OCI-M1 (cell line): Measurements from ENCODE around the gene NCOA5.
A peak's percentile ranks its signal among the peaks of the same experiment; 100 is the strongest.

Source experiments
- DNase-seq: peaks from one replicate; lab custom pipeline; 2025; lab: John Stamatoyannopoulos, UW

NCOA5 gene

GRCh38 chr20:46089417-46090388, at the start of gene NCOA5:
Gene NCOA5, minus strand, starts transcription at chr20:46089962. Its CDS starts 10,538 bp downstream, at chr20:46079424.
- DNase-seq = peak; percentile 97

DNA sequence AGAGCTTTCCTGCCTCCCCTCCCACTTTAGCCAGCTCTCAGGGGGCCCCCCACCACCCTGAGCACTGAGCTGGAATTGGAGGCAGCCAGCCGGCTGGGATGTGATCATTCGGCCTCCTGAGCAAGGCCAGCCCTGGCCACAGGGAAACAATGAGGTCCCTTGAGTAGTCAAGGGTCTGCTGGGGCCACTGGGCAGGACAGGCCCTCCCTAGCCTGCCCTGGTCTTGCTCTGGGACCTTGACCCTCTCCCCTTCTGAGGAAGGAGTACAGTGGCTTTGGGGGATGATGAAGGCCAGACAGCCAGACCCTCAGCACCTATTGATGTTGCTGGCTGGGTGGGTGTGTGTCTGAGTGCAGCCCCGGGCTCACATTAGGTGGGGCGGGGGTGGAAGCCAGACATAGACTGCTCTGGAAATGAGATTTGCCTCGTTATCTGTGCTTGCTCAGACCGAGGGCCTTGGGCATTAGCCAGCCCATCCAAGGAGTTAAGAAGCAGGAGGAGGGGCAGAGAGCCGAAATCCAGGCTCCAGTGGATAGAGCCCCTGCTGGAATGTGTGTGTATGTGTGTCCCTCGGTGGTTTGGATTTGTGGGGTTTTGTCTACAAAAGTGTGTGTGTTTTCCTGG, 49.6 kb upstream of the NCOA5 start:
- no peak for DNase-seq

DNA sequence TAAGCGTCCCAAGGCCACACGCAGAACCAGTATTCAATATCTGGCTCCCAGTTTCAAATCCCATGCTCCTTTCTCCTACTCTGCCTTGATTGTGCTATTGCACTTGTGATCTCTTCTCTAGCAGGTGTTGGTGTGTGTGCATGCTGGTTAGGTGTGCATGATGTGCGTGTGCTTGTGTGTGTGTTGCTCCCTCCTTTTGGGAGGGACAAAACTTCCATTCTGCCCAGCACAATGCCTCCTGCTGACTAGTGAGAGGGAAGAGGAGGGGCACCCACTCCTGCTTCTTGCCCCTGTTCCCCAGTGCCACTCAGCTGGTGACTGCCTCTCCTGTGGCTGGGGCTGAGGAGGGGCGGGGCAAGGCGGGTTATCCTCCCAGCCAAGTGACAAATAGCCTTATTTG, 48.1 kb upstream of the NCOA5 start:
- no peak for DNase-seq

DNA sequence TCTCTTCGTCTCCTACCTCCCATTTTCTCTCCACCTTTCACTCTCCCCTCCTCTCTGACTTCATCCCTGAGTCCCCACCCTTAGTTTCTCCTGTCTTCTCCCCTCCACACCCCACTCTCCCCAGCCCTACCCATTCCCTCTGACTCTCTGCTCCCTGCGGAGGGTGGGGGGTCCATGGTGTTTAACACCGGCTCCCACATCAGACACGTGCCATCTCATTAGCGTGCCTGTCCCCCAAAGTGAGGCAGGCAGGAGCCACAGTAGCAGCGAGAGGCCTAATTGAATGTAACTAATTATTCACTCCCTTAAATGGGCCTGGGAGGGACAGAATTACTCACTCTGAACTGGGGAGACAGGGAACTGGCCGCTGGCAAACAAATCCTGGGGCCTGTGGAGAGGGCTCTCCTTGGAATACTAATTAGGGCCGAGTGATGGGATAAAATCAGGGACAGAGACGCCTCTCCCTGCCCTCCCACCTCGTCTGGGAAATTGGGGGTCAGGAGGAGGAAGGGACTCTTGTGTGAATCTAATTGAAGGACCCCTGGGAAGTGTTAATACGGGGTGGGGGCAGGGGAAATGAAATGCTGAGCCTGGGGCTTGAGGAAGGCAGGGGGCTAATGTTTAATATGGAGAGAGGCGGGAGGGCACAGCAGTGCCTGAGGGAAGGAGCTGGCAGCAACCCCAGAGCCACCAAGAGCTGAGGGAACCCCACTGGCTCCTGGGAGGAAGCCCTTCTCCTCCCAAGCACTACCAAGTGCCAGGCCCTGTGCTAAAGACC, 46.3 kb upstream of the NCOA5 start:
- no peak for DNase-seq

GRCh38 chr20:46134716-46135115, 45.0 kb upstream of the NCOA5 start:
- DNase-seq = no peak

DNA sequence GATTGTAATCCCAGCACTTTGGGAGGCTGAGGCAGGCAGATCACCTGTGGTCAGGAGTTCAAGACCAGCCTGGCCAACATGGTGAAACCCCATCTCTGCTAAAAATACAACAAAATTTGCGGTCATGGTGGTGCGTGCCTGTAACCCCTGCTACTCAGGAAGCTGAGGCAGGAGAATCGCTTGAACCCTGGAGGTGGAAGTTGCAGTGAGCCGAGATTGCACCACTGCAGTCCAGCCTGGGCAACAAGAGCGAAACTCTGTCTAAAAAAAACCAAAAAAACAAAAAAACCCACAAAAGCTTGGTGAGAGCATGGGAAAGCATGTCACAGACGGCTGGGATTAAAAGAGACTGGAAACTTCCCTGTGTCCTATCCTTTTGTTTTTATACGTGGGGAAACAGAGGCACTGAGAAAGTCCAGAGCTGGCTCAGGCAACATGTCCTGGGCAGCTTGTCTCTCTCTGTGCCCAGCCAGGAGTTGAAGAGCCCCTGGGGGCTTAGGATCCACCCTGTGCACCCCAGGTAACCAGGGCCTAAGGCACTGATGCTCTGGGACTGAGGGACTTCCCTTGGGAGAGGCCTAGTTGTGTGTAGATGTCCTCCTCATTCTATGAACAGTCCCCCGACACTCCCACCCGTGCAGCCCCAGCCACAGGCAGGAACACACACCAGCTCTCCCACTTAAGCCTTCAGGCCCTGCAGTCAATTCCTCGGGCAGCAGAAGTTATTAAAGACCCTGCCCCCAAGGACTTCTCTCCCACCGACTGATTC, 44.3 kb upstream of the NCOA5 start:
- no peak for DNase-seq

GRCh38 chr20:46132705-46133120, 43.0 kb upstream of the NCOA5 start:
- DNase-seq = peak; percentile 81

DNA sequence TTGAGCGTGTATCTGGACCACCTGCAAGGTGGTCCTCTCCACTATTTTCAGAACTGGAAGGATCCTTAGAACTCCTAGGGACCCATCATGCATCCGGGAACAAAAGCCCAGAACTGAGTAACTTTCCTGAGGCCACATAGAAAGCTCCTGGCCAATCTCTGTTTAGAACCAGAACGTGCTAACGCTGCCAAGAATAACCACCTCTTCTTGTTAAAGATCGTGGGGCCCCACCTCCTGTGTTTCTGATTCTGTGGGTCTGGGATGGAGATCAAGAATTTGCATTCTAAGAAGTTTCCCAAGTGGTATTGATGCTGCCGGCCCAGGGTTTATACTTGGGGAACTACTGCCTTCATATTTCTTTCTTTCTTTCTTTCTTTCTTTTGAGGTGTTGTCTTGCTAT, 41.6 kb upstream of the NCOA5 start:
- no peak for DNase-seq

DNA sequence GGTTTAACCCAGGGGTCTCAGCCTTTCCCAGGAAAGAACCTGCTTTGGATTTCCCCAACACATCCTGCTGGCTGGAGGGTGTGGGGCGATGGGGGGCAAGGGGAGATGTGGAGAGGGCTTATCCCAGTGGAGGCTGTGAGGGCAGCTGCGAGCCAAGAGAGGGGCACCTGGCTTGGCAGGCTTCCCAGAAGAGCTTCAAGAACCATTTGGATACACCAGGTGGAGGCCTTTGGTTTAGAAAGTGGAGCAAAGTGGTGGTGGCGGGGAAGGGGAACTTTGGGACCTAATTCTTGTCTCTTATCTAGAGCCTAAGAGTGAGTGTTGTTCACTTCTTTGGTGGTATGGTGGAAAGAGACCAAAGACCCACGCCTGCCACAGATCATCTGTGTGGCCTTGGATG, 40.8 kb upstream of the NCOA5 start:
- DNase-seq = no peak

DNA sequence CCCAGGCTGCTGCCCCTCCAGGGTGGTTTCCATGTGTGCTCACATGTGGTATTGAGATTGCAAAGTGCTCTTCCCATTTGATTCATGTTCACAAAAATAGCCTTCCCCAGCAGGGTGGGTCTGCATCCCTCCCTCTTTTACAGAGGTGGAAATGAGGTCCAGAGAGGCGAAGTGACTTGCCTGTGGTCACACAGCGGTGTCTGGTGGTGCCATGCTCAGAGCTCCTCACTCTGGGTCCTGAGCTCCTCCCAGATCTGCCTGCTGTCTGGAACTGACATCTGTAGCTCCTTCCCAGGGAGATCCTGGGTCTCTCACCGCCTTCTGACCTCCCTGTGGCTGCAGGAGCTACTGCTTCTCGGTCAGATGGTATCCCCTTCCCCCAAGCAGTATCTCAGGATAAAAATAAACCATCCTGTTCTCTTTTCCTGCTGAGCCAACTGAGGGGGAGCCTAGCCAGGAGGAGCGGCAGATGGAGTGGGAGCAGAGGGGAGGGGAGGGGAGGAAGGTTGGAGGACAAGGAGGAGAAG, 40.3 kb upstream of the NCOA5 start:
- DNase-seq = no peak

GRCh38 chr20:46128310-46129151, 38.8 kb upstream of the NCOA5 start:
- peak; percentile 26 for DNase-seq

DNA sequence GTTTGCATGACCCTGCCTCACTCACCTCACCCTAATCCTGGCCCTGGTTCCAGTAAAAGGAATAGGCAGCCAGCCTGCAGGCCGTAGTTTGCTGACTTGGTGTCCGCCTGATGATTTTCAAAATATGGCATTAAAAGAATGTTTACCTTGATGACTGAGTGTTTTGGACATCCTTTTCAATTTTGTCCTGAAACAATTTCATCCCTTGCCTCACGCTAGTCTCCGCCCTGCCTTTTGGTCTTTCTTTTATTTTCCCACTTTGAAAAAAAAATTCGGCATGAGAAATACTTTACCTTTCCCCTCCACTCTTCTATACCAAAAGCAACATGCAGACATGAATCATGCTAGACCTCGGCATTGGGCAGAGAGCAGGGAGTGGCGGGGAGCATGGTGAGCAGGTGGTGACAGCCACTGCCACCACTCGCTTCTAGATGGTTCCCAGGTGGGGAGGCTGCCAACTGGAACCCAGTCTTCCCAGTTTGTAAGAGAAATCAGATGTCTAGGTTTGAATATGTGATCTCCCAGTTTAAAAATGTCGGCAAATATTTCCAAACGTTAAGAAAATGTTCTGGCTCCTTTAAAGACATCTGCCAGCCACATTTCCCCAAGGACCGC, 37.7 kb upstream of the NCOA5 start:
- no peak for DNase-seq

DNA sequence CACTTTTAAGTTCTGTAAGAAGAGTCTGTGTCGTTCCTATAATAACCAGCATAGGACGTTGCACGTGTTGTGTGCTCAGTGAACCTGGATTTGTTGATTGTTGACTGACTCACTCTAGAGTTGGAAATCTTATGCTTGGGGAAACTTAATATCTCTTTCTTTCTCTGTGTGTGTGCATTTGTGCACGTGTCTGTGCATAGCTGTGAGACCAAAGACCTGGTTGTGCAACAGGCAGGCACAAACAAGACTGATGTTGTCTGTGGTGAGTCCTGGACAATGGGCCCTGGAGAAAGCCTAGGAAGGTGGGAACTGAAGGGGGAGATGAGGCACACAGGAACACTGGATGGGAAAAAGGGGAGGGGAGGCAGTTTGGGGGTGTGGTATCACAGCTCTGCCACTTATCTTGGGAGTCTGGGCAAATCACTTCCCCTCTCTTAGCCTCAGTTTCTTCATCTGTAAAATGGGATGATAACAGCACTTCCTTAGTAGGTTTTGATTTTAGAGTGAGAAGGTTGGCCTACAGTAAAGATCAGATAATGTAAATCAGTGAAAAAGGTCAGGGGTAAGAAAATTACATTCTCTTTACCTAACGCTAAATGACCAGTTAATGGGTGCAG, 36.8 kb upstream of the NCOA5 start:
- DNase-seq = no peak

- DNase-seq = no peak
These were observed 33.9 kb upstream of the NCOA5 start for GRCh38 chr20:46123482-46124245.

DNA sequence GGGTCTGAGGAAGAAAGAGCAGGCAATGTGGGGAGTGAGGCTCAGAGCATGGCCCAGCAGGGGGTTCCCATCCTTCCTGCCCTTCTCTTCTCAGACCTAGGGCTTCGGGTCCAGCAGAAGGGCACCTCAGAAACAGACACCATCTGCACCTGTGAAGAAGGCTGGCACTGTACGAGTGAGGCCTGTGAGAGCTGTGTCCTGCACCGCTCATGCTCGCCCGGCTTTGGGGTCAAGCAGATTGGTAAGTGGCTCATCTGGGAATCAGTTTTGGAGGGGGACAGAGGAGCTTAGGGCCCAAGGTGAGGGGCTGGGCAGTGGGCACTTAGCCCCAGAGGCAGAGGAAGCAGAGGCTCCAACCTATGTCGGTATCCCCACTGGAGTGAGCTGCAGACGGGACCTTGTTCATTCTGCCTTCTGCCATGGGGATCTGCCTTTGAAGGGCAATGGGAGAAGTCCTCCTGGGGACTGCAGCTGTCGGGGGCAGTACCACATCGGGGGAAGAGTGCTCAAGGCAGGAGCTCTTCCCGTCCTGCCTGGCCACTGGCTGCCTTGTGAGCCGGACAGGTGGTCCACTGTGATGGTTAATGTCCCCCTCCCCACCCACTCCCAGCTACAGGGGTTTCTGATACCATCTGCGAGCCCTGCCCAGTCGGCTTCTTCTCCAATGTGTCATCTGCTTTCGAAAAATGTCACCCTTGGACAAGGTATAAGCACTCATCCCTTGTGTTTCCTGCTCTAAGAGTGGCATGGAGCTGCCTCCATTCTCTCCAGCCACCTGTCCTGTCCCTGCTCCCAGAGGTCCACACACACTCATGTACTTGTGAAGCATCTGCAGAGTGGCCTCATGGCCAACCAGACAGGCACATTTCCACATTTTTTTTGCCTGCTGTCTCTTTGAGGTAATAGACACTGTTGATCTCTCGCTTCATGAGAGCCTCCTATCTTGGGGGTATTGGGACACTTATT, 33.0 kb upstream of the NCOA5 start:
- no peak for DNase-seq

DNA sequence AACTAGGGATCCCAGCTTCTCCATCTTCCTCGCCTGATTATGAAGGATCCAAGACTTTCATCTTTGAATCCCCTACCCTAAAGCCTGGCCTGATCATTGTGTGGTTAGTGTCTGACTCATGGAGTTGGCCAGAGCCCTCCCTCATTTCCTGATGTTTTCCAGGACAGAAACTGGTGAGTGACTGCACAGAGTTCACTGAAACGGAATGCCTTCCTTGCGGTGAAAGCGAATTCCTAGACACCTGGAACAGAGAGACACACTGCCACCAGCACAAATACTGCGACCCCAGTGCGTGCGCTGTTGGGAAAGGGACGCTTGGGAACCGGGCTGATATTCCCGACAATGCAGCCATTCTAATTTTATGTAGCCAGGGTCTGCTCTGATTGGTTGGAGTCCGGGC, 32.3 kb upstream of the NCOA5 start:
- DNase-seq = no peak

- DNase-seq = peak; percentile 8
These were observed 31.6 kb upstream of the NCOA5 start for GRCh38 chr20:46121184-46121930.
